Measurements from ENCODE around the gene CC2D1A. TPM values are rescaled to one million over a fixed set of nuclear protein-coding genes. Genes with fewer than 3 reads are reported as not detected.
"Not testable (repeated sequence)": the region's sequence is repeated elsewhere in the genome, so short reads cannot be mapped to it uniquely, and the experiment has no call there.

Gene CC2D1A
- total and polyA plus RNA-seq, 2 donors from 2014 or later, result 28.8 to 36.9 TPM

DNA sequence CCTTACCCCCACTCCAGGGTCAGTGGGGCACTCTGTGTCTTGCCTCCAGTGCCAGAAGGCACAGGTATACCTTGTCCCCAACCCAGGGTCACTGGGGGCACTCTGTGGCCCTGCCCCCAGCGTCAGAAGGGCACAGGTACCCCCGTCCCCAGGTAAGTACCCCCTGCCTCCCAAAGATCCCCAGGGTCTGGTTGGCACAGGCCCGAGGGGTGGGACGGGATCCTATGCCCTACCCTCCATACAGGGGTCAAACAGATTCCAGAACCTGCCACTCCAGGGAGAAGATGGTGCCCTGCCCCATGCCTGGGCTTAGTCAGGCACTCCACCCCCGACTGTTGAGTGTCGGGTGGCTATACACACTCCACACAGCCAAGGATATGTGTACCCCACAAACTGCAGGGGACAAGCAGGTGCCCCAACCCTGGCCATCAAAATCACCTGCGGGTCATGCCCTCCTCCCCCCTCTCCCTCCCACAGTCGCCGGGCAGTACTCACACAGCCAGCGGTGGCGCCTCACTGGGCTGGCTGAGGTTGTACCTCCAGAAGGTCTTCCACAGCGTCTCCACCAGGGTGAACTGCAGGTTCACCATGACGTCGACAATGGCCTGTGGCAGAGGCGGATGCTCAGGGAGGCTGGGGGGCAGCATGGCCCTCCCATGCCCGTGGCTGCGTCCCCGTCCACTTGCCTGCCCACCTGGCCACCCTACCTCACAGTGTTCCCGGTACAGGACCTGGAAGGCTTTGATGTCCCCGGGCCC is 60.1 kb downstream of the CC2D1A start:
- intact Hi-C loops (cut with DNase I), result no loop called here
- DNase-seq, result peak in 2 of 5 donors; percentile 36 to 63
- H3K4me1 ChIP-seq (ENCODE audit: control insufficient read depth in 2 of 3, insufficient read depth in 2 of 3, low read depth in 1 of 3, low read length in 3 of 3), result no peaks in the 10 kb centered on the region
- H3K4me3 ChIP-seq (ENCODE audit: low read length in 3 of 3), result no peak overlapping the region
- H3K36me3 ChIP-seq (ENCODE audit: control insufficient read depth in 2 of 3, insufficient read depth in 3 of 3, low read length in 3 of 3), result peaks cover 3 to 38% (median 10%) of the 10 kb centered on the region in 3 donors
- H3K9ac ChIP-seq (ENCODE audit: low read length in 3 of 3), result no peak overlapping the region
- TF ChIP-seq CTCF (IDR thresholded peaks at IDR 0.05; ENCODE audit: borderline replicate concordance, extremely low read depth, insufficient read depth), result no peak
- no peak overlapping the region for H3K27ac ChIP-seq (ENCODE audit: low read depth in 2 of 2, low read length in 2 of 2)
- FAIRE-seq, result no peak
- H3K27me3 ChIP-seq (ENCODE audit: control insufficient read depth, insufficient read depth, low read length), result no peaks in the 10 kb centered on the region
- no peaks in the 10 kb centered on the region for H3K9me3 ChIP-seq (ENCODE audit: control insufficient read depth in 2 of 3, insufficient read depth in 1 of 3, low read length in 3 of 3)

GRCh38 chr19:13966684-13967128 is 60.7 kb downstream of the CC2D1A start:
- Histone ChIP-seq H3K4me1 (ENCODE audit: control insufficient read depth in 2 of 3, insufficient read depth in 2 of 3, low read depth in 1 of 3, low read length in 3 of 3) (no peaks in the 10 kb centered on the region), H3K27me3 (ENCODE audit: control insufficient read depth, insufficient read depth, low read length) (no peaks in the 10 kb centered on the region), H3K36me3 (ENCODE audit: control insufficient read depth in 2 of 3, insufficient read depth in 3 of 3, low read length in 3 of 3) (peaks cover 3 to 38% (median 10%) of the 10 kb centered on the region in 3 donors), H3K9ac (ENCODE audit: low read length in 3 of 3) (no peak overlapping the region), H3K27ac (ENCODE audit: low read depth in 2 of 2, low read length in 2 of 2) (no peak overlapping the region), H3K4me3 (ENCODE audit: low read length in 3 of 3) (no peak overlapping the region), H3K9me3 (ENCODE audit: control insufficient read depth in 2 of 3, insufficient read depth in 1 of 3, low read length in 3 of 3) (no peaks in the 10 kb centered on the region)
- TF ChIP-seq CTCF (IDR thresholded peaks at IDR 0.05; ENCODE audit: borderline replicate concordance, extremely low read depth, insufficient read depth), result no peak
- intact Hi-C loops (cut with DNase I), result no loop called here
- FAIRE-seq, result no peak
- peak in 1 of 5 donors; percentile 67 for DNase-seq

GRCh38 chr19:13967206-13967605 is 61.2 kb downstream of the CC2D1A start:
- peaks cover 3 to 39% (median 10%) of the 10 kb centered on the region in 3 donors for H3K36me3 ChIP-seq (ENCODE audit: control insufficient read depth in 2 of 3, insufficient read depth in 3 of 3, low read length in 3 of 3)
- DNase-seq; intact Hi-C loops (cut with DNase I); H3K27me3 ChIP-seq (ENCODE audit: control insufficient read depth, insufficient read depth, low read length); H3K4me3 ChIP-seq (ENCODE audit: low read length in 3 of 3); FAIRE-seq; H3K27ac ChIP-seq (ENCODE audit: low read depth in 2 of 2, low read length in 2 of 2); H3K9me3 ChIP-seq (ENCODE audit: control insufficient read depth in 2 of 3, insufficient read depth in 1 of 3, low read length in 3 of 3); H3K9ac ChIP-seq (ENCODE audit: low read length in 3 of 3); H3K4me1 ChIP-seq (ENCODE audit: control insufficient read depth in 2 of 3, insufficient read depth in 2 of 3, low read depth in 1 of 3, low read length in 3 of 3): not testable (repeated sequence)

DNA sequence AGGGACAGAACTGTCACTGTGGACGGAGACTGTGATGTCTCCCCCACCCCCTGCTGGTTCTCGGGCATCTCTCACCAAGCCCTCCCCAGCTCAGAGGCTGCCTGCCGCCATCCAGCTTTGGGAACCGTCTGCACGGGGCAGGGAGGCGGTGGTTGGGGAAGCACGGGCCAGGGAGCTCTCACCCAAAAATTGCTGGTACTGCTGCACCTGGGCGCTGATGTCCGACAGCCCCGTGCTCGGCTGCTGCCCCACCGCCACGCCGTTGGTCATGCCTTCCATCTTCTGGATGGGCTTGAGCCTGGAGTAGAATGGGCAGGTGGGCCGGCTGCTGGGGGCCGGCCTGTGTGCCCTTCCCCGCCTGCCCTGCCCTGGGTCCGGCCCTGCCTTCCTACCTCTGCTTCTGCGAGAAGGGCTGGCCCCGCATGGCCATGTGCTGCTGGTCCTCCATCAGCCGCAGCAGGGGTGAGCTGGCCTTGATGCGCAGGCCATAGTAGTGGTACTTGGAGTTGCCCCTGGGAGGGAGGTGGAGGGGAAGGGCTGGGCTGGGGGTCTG is 62.5 kb downstream of the CC2D1A start:
- no peak for TF ChIP-seq CTCF (IDR thresholded peaks at IDR 0.05; ENCODE audit: borderline replicate concordance, extremely low read depth, insufficient read depth)
- FAIRE-seq (no peak), DNase-seq (peak in 1 of 5 donors; percentile 72)
- Histone ChIP-seq H3K4me3 (ENCODE audit: low read length in 3 of 3) (no peak overlapping the region), H3K27ac (ENCODE audit: low read depth in 2 of 2, low read length in 2 of 2) (no peak overlapping the region), H3K9me3 (ENCODE audit: control insufficient read depth in 2 of 3, insufficient read depth in 1 of 3, low read length in 3 of 3) (no peaks in the 10 kb centered on the region), H3K9ac (ENCODE audit: low read length in 3 of 3) (no peak overlapping the region), H3K27me3 (ENCODE audit: control insufficient read depth, insufficient read depth, low read length) (no peaks in the 10 kb centered on the region), H3K4me1 (ENCODE audit: control insufficient read depth in 2 of 3, insufficient read depth in 2 of 3, low read depth in 1 of 3, low read length in 3 of 3) (no peaks in the 10 kb centered on the region), H3K36me3 (ENCODE audit: control insufficient read depth in 2 of 3, insufficient read depth in 3 of 3, low read length in 3 of 3) (peaks cover 3 to 42% (median 12%) of the 10 kb centered on the region in 3 donors)
- intact Hi-C loops (cut with DNase I), result no loop called here

Measured in kidney (tissue), 14 donors.